Neural progenitor cell (in vitro differentiated cells): ENCODE results near the gene ELK1. TPM values are rescaled to one million over a fixed set of nuclear protein-coding genes. Genes with fewer than 3 reads are reported as not detected.

Source experiments
- DNase-seq: peaks from one replicate; pipeline ENCODE4 v3.0.0-alpha.2; 2016; ENCODE audit warnings: low spot score
- H2AFZ ChIP-seq: fragments of 200-600 bp; sonication (generic); replicated peaks from 2 replicates; pipeline ENCODE4 v1.6.1; 2016; ENCODE audit warnings: antibody characterized with exemption
- H3F3A ChIP-seq: fragments of 200-600 bp; sonication (generic); 2 replicates; pipeline ENCODE4 v1.6.1; 2016; ENCODE audit warnings: antibody characterized with exemption, low read depth
- H3K27ac ChIP-seq: fragments of 200-600 bp; sonication (generic); 2 replicates; pipeline ENCODE4 v1.5.1; 2016; ENCODE audit warnings: mild to moderate bottlenecking
- H3K27me3 ChIP-seq: fragments of 200-600 bp; sonication (generic); 2 replicates; pipeline ENCODE4 v1.6.1; 2016; ENCODE audit warnings: mild to moderate bottlenecking, moderate library complexity
- H3K36me3 ChIP-seq: fragments of 200-600 bp; sonication (generic); 2 replicates; pipeline ENCODE4 v1.5.1; 2016
- H3K4me1 ChIP-seq: fragments of 200-600 bp; sonication (generic); 2 replicates; pipeline ENCODE4 v1.6.1; 2016; ENCODE audit warnings: mixed run types
- H3K4me2 ChIP-seq: fragments of 200-600 bp; sonication (generic); 2 replicates; pipeline ENCODE4 v1.6.1; 2016
- H3K4me3 ChIP-seq: fragments of 200-600 bp; sonication (generic); 2 replicates; pipeline ENCODE4 v1.5.1; 2016
- H3K79me2 ChIP-seq: fragments of 200-600 bp; sonication (generic); 2 replicates; pipeline ENCODE4 v1.6.1; 2016; ENCODE audit warnings: low read depth
- H3K9ac ChIP-seq: fragments of 200-600 bp; sonication (generic); 2 replicates; pipeline ENCODE4 v1.6.1; 2016
- H3K9me3 ChIP-seq: fragments of 200-600 bp; sonication (generic); 2 replicates; pipeline ENCODE4 v1.5.1; 2016; ENCODE audit warnings: low read depth
- H4K20me1 ChIP-seq: fragments of 200-600 bp; sonication (generic); 2 replicates; pipeline ENCODE4 v1.6.1; 2016; ENCODE audit warnings: low read depth
- H3K27ac Mint-ChIP-seq: 3 replicates; pipeline ENCODE4 v1.8.0; 2021; ENCODE audit warnings: mixed read lengths
- H3K27me3 Mint-ChIP-seq: 2 replicates; pipeline ENCODE4 v1.8.0; 2022; ENCODE audit warnings: low read depth, mild to moderate bottlenecking, inconsistent platforms, moderate library complexity, mixed read lengths; ENCODE audit not compliant: insufficient read depth
- H3K36me3 Mint-ChIP-seq: 3 replicates; pipeline ENCODE4 v1.8.0; 2021; ENCODE audit warnings: mixed read lengths
- H3K4me1 Mint-ChIP-seq: 3 replicates; pipeline ENCODE4 v1.8.0; 2021; ENCODE audit warnings: mixed read lengths
- H3K4me3 Mint-ChIP-seq: 3 replicates; pipeline ENCODE4 v1.8.0; 2021; ENCODE audit warnings: mild to moderate bottlenecking, moderate library complexity, mixed read lengths
- H3K9me3 Mint-ChIP-seq: 3 replicates; pipeline ENCODE4 v1.8.0; 2020; ENCODE audit warnings: mixed read lengths
- CTCF ChIP-seq: fragments of 200-600 bp; sonication (generic); IDR thresholded peaks from 2 replicates; pipeline ENCODE4 v1.5.1; 2017; ENCODE audit warnings: antibody characterized with exemption, mild to moderate bottlenecking
- EZH2 ChIP-seq: fragments of 200-600 bp; sonication (generic); IDR thresholded peaks from 2 replicates; pipeline ENCODE4 v1.6.1; 2017; ENCODE audit warnings: antibody characterized with exemption, mild to moderate bottlenecking, moderate library complexity
- EZH2phosphoT487 ChIP-seq: fragments of 200-600 bp; sonication (generic); IDR thresholded peaks from 2 replicates; pipeline ENCODE4 v1.6.1; 2017; ENCODE audit warnings: antibody characterized with exemption
- total RNA-seq: library from RNA; depleted of rRNA; stranded (reverse); fragments of >200 nt; gene quantifications from 2 replicates; pipeline ENCODE4 v1.2.3, GENCODE V29; 2015; ENCODE audit warnings: low replicate concordance

ELK1 gene
- total RNA-seq, 1 donor from 2014 or later, result 16.6 TPM

- DNase-seq, result no peak
- H3K27me3 ChIP-seq, result no peaks in the 10 kb centered on the region
- no peaks in the 10 kb centered on the region for H3K36me3 ChIP-seq
- no peaks in the 10 kb centered on the region for H3K9me3 ChIP-seq
- H3K79me2 ChIP-seq, result peaks cover 7% of the 10 kb centered on the region
- H3F3A ChIP-seq, result no peaks in the 10 kb centered on the region
- peaks cover 34% of the 10 kb centered on the region for H3K9me3 Mint-ChIP-seq
- H3K4me3 ChIP-seq, result no peak overlapping the region
- TF ChIP-seq CTCF (no peak), EZH2 (no peak), EZH2phosphoT487 (no peak)
- no peak overlapping the region for H3K4me2 ChIP-seq
- H3K27ac ChIP-seq, result no peak overlapping the region
- H3K36me3 Mint-ChIP-seq, result peaks cover 29% of the 10 kb centered on the region
- no peak overlapping the region for H3K4me3 Mint-ChIP-seq
- no peaks in the 10 kb centered on the region for H4K20me1 ChIP-seq
- H3K9ac ChIP-seq, result no peak overlapping the region
- H3K27ac Mint-ChIP-seq, result no peak overlapping the region
- peaks cover 6% of the 10 kb centered on the region for H3K27me3 Mint-ChIP-seq
- H3K4me1 ChIP-seq, result peaks cover 4% of the 10 kb centered on the region
- no peaks in the 10 kb centered on the region for H3K4me1 Mint-ChIP-seq
- no peak overlapping the region for H2AFZ ChIP-seq
Observed at GRCh38 chrX:47638816-47639215, 11.5 kb downstream of the ELK1 start.

- Histone ChIP-seq H3K27me3 (no peaks in the 10 kb centered on the region), H3K27ac (no peak overlapping the region), H3K4me1 (peaks cover 4% of the 10 kb centered on the region), H3K4me2 (no peak overlapping the region), H3K79me2 (peaks cover 5% of the 10 kb centered on the region), H3K4me3 (no peak overlapping the region), H3F3A (no peaks in the 10 kb centered on the region), H3K9ac (no peak overlapping the region), H3K9me3 (no peaks in the 10 kb centered on the region), H4K20me1 (no peaks in the 10 kb centered on the region), H3K36me3 (no peaks in the 10 kb centered on the region), H2AFZ (no peak overlapping the region)
- peaks cover 34% of the 10 kb centered on the region for H3K9me3 Mint-ChIP-seq
- no peak overlapping the region for H3K27ac Mint-ChIP-seq
- H3K27me3 Mint-ChIP-seq, result peaks cover 4% of the 10 kb centered on the region
- TF ChIP-seq EZH2 (no peak), CTCF (no peak), EZH2phosphoT487 (no peak)
- no peak overlapping the region for H3K4me3 Mint-ChIP-seq
- no peaks in the 10 kb centered on the region for H3K4me1 Mint-ChIP-seq
- DNase-seq, result peak; percentile 61
- peaks cover 27% of the 10 kb centered on the region for H3K36me3 Mint-ChIP-seq
Observed at GRCh38 chrX:47637546-47638195, 12.7 kb downstream of the ELK1 start.

GRCh38 chrX:47634871-47635575 is 15.3 kb downstream of the ELK1 start:
- Histone ChIP-seq H3K79me2 (no peaks in the 10 kb centered on the region), H3K4me2 (no peak overlapping the region), H3K27me3 (no peaks in the 10 kb centered on the region), H2AFZ (no peak overlapping the region), H3K9ac (no peak overlapping the region), H3K4me1 (peaks cover 4% of the 10 kb centered on the region), H3K9me3 (no peaks in the 10 kb centered on the region), H3F3A (no peaks in the 10 kb centered on the region), H3K4me3 (no peak overlapping the region), H3K36me3 (no peaks in the 10 kb centered on the region), H3K27ac (no peak overlapping the region), H4K20me1 (no peaks in the 10 kb centered on the region)
- Mint-ChIP-seq H3K36me3 (peaks cover 18% of the 10 kb centered on the region), H3K9me3 (peaks cover 21% of the 10 kb centered on the region), H3K4me1 (no peaks in the 10 kb centered on the region), H3K4me3 (no peak overlapping the region), H3K27me3 (no peaks in the 10 kb centered on the region), H3K27ac (no peak overlapping the region)
- TF ChIP-seq EZH2 (no peak), EZH2phosphoT487 (no peak), CTCF (no peak)
- DNase-seq, result no peak
